HepG2 (cell line): Measurements from ENCODE around the gene SECTM1. TPM values are rescaled to one million over a fixed set of nuclear protein-coding genes. Genes with fewer than 3 reads are reported as not detected.

Source experiments
- BCL3 ChIP-seq: sonication (generic); formaldehyde crosslinking; IDR thresholded peaks from 2 replicates; pipeline ENCODE4 v1.5.1; 2020; ENCODE audit warnings: mild to moderate bottlenecking, missing genetic modification reagents, moderate library complexity
- CBX1 ChIP-seq: IDR thresholded peaks from one replicate; pipeline ENCODE4 v1.6.1; 2016; ENCODE audit warnings: antibody characterized with exemption, low read depth
- CHCHD3 ChIP-seq: sonication (generic); formaldehyde crosslinking; IDR thresholded peaks from 2 replicates; pipeline ENCODE4 v1.8.0; 2022; ENCODE audit warnings: mild to moderate bottlenecking, missing genetic modification reagents, moderate library complexity
- DMTF1 ChIP-seq: sonication (generic); formaldehyde crosslinking; IDR thresholded peaks from 2 replicates; pipeline ENCODE4 v1.4.0; 2020; ENCODE audit warnings: mild to moderate bottlenecking, missing genetic modification reagents
- HOXD1 ChIP-seq: sonication (generic); formaldehyde crosslinking; IDR thresholded peaks from 2 replicates; pipeline ENCODE4 v1.5.0; 2020; ENCODE audit warnings: missing genetic modification reagents
- KDM6A ChIP-seq: IDR thresholded peaks from 2 replicates; pipeline ENCODE4 v1.6.1; 2016; ENCODE audit warnings: low read depth
- NCOA2 ChIP-seq: sonication (generic); formaldehyde crosslinking; IDR thresholded peaks from 2 replicates; pipeline ENCODE4 v1.8.0; 2022; ENCODE audit warnings: inconsistent platforms
- POGK ChIP-seq: sonication (generic); formaldehyde crosslinking; conservative IDR thresholded peaks from 2 replicates; pipeline ENCODE4 v1.8.0; 2022; ENCODE audit warnings: mild to moderate bottlenecking, moderate library complexity, missing genetic modification reagents
- REL ChIP-seq: sonication (generic); formaldehyde crosslinking; conservative IDR thresholded peaks from 2 replicates; pipeline ENCODE4 v1.8.0; 2022; ENCODE audit warnings: mild to moderate bottlenecking, missing genetic modification reagents, moderate library complexity
- RNF219 ChIP-seq: sonication (generic); formaldehyde crosslinking; IDR thresholded peaks from 2 replicates; pipeline ENCODE4 v1.5.0; 2020; ENCODE audit warnings: mild to moderate bottlenecking, missing genetic modification reagents
- TFAP4 ChIP-seq: sonication (generic); IDR thresholded peaks from 2 replicates; pipeline ENCODE4 v1.6.1; 2016; ENCODE audit warnings: low read depth, borderline replicate concordance
- THYN1 ChIP-seq: sonication (generic); formaldehyde crosslinking; IDR thresholded peaks from 2 replicates; pipeline ENCODE4 v1.8.1; 2023; ENCODE audit warnings: low read depth, mild to moderate bottlenecking, moderate library complexity, missing genetic modification reagents, borderline replicate concordance
- TRAFD1 ChIP-seq: sonication (generic); formaldehyde crosslinking; IDR thresholded peaks from 2 replicates; pipeline ENCODE4 v1.5.1; 2020; ENCODE audit warnings: missing genetic modification reagents, mild to moderate bottlenecking, borderline replicate concordance
- YEATS4 ChIP-seq: sonication (generic); formaldehyde crosslinking; IDR thresholded peaks from 2 replicates; pipeline ENCODE4 v1.4.0; 2020; ENCODE audit warnings: missing genetic modification reagents, borderline replicate concordance
- ZBTB3 ChIP-seq: sonication (generic); formaldehyde crosslinking; IDR thresholded peaks from 2 replicates; pipeline ENCODE4 v1.4.0; 2020; ENCODE audit warnings: low read depth, mild to moderate bottlenecking, moderate library complexity, missing genetic modification reagents, borderline replicate concordance
- ZNF274 ChIP-seq: sonication (generic); formaldehyde crosslinking; IDR thresholded peaks from 2 replicates; pipeline ENCODE4 v1.5.1; 2020; ENCODE audit warnings: mild to moderate bottlenecking, missing genetic modification reagents
- polyA plus RNA-seq, 8 experiments: library from polyadenylated mRNA; depleted of rRNA in 3 of 8; stranded (reverse) in 7 of 8; unstranded in 1 of 8; fragments of >200 nt; fragmentation: Illumina TruSeq in 4 of 8; extraction: Trizol in 4 of 8; gene quantifications; 2 replicates each; pipeline versions ENCODE4 v1.2.1 to v1.2.3, GENCODE V29; 2011 to 2016; ENCODE audit warnings: low read depth in 4 of 8, missing spikeins in 1 of 8, mixed read lengths in 1 of 8; ENCODE audit not compliant: insufficient read depth in 1 of 8
- total RNA-seq, 5 experiments: library from RNA; depleted of rRNA; stranded (reverse); fragments of >200 nt; fragmentation: Illumina TruSeq; extraction: Trizol; gene quantifications; 2 replicates each; pipeline ENCODE4 v1.2.3, GENCODE V29; 2016; ENCODE audit warnings: low read depth in 1 of 5

SECTM1 gene
- total and polyA plus RNA-seq, 2 of the 13 experiments (the other 11 are each of a cell fraction or from before 2014, with no cell fraction given), result 3.5 to 5.3 TPM

- TF ChIP-seq BCL3 (CRISPR knock-in tag) (peak; percentile 97), TFAP4 (peak; percentile 26; the same call in 1 of the 2 replicates), HOXD1 (CRISPR knock-in tag) (peak; percentile 76; the same call in 1 of the 2 replicates), THYN1 (CRISPR knock-in tag) (no peak), YEATS4 (CRISPR knock-in tag) (peak; percentile 97), DMTF1 (CRISPR knock-in tag) (no peak), CHCHD3 (CRISPR knock-in tag) (0 out of 2 replicates have a peak, but pooled peaks have one; percentile 41), KDM6A (0 out of 2 replicates have a peak, but pooled peaks have one; percentile 21), REL (no peak; the same call in 1 of the 2 replicates), TRAFD1 (CRISPR knock-in tag) (no peak; the same call in 1 of the 2 replicates), RNF219 (CRISPR knock-in tag) (peak; percentile 94; the same call in 1 of the 2 replicates), NCOA2 (CRISPR knock-in tag) (peak; percentile 44), ZBTB3 (CRISPR knock-in tag) (0 out of 2 replicates have a peak, but pooled peaks have one; percentile 74), CBX1 (peak; percentile 63), POGK (CRISPR knock-in tag) (peak; percentile 91; the same call in 1 of the 2 replicates), ZNF274 (CRISPR knock-in tag) (0 out of 2 replicates have a peak, but pooled peaks have one; percentile 68)
Observed at GRCh38 chr17:82273327-82274133, 60.0 kb downstream of the SECTM1 start, which contains the start of gene CSNK1D (continued).
